ACC112 (cell line): ENCODE results near the gene CSTA.

Experiments used
- H2AFZ ChIP-seq: fragments of 200-600 bp; sonication (generic); one replicate; pipeline ENCODE4 v1.6.0; 2017; ENCODE audit warnings: antibody characterized with exemption, low read length; ENCODE audit not compliant: unreplicated experiment
- H3K27ac ChIP-seq: fragments of 200-600 bp; sonication (generic); 2 replicates; pipeline ENCODE4 v1.5.1; 2014; ENCODE audit warnings: low read depth, mild to moderate bottlenecking, antibody characterized with exemption, low read length, moderate library complexity
- H3K27me3 ChIP-seq: fragments of 200-600 bp; sonication (generic); 2 replicates; pipeline ENCODE4 v1.6.1; 2014; ENCODE audit warnings: mild to moderate bottlenecking, antibody characterized with exemption, low read length, moderate library complexity, mixed read lengths; ENCODE audit not compliant: insufficient read depth
- H3K36me3 ChIP-seq: fragments of 200-600 bp; sonication (generic); 2 replicates; pipeline ENCODE4 v1.6.1; 2016; ENCODE audit warnings: mild to moderate bottlenecking, antibody characterized with exemption, low read length, moderate library complexity, mixed read lengths; ENCODE audit not compliant: insufficient read depth
- H3K4me1 ChIP-seq: fragments of 200-600 bp; sonication (generic); one replicate; pipeline ENCODE4 v1.6.1; 2016; ENCODE audit warnings: low read length, mixed read lengths; ENCODE audit not compliant: insufficient read depth, unreplicated experiment, control insufficient read depth
- H3K4me3 ChIP-seq: fragments of 200-600 bp; sonication (generic); 2 replicates; pipeline ENCODE4 v1.5.1; 2014; ENCODE audit warnings: mild to moderate bottlenecking, low read depth, low read length
- H3K79me2 ChIP-seq: fragments of 200-600 bp; sonication (generic); one replicate; pipeline ENCODE4 v1.6.0; 2016; ENCODE audit warnings: low read length; ENCODE audit not compliant: control insufficient read depth, unreplicated experiment, insufficient read depth

The CSTA gene

GRCh38 chr3:122324871-122325323 is at the start of gene CSTA:
Gene CSTA, plus strand, starts transcription at chr3:122325248. Its CDS starts 45 bp downstream, at chr3:122325293.
- H3K4me3 ChIP-seq: peak within 1 kb of the TSS; percentile 76
- no peaks in the 10 kb centered on the region for H3K27me3 ChIP-seq
- peak within 1 kb of the TSS; percentile 94 for H2AFZ ChIP-seq
- H3K79me2 ChIP-seq: no peaks in the 10 kb centered on the region
- H3K4me1 ChIP-seq: no peaks in the 10 kb centered on the region
- no peaks in the 10 kb centered on the region for H3K36me3 ChIP-seq
- no peak within 1 kb of the TSS; the same call in 1 of the 2 replicates for H3K27ac ChIP-seq

- Histone ChIP-seq H3K4me3 (no peak overlapping the region), H2AFZ (no peak overlapping the region), H3K36me3 (no peaks in the 10 kb centered on the region), H3K4me1 (no peaks in the 10 kb centered on the region), H3K79me2 (no peaks in the 10 kb centered on the region), H3K27ac (no peak overlapping the region), H3K27me3 (peaks cover 64% of the 10 kb centered on the region)
Observed at GRCh38 chr3:122281891-122282290, 43.2 kb upstream of the CSTA start.

- Histone ChIP-seq H3K36me3 (no peaks in the 10 kb centered on the region), H3K27me3 (peaks cover 74% of the 10 kb centered on the region), H3K4me3 (no peak overlapping the region), H3K4me1 (no peaks in the 10 kb centered on the region), H2AFZ (no peak overlapping the region), H3K79me2 (no peaks in the 10 kb centered on the region), H3K27ac (no peak overlapping the region)
Observed at GRCh38 chr3:122283796-122284445, 41.1 kb upstream of the CSTA start.

- Histone ChIP-seq H3K79me2 (no peaks in the 10 kb centered on the region), H3K4me3 (no peak overlapping the region), H3K36me3 (no peaks in the 10 kb centered on the region), H3K27ac (no peak overlapping the region), H3K4me1 (no peaks in the 10 kb centered on the region), H2AFZ (no peak overlapping the region), H3K27me3 (peaks cover 74% of the 10 kb centered on the region)
Observed at GRCh38 chr3:122284486-122284885, 40.6 kb upstream of the CSTA start.

- Histone ChIP-seq H3K36me3 (no peaks in the 10 kb centered on the region), H3K4me3 (no peak overlapping the region), H3K4me1 (no peaks in the 10 kb centered on the region), H3K79me2 (no peaks in the 10 kb centered on the region), H3K27me3 (peaks cover 9% of the 10 kb centered on the region; the same call in 1 of the 2 replicates), H3K27ac (no peak overlapping the region), H2AFZ (no peak overlapping the region)
Observed at GRCh38 chr3:122294359-122294758, 30.7 kb upstream of the CSTA start.

GRCh38 chr3:122295266-122296062 is 29.6 kb upstream of the CSTA start:
- H3K36me3 ChIP-seq: no peaks in the 10 kb centered on the region
- H3K79me2 ChIP-seq: no peaks in the 10 kb centered on the region
- no peak overlapping the region for H2AFZ ChIP-seq
- H3K4me1 ChIP-seq: no peaks in the 10 kb centered on the region
- H3K27me3 ChIP-seq: peaks cover 7% of the 10 kb centered on the region; the same call in 1 of the 2 replicates
- no peak overlapping the region for H3K27ac ChIP-seq
- H3K4me3 ChIP-seq: no peak overlapping the region

- H3K36me3 ChIP-seq: no peaks in the 10 kb centered on the region
- H3K27me3 ChIP-seq: 0 out of 2 replicates have a peak, but pooled peaks cover 2% of the 10 kb centered on the region
- H3K27ac ChIP-seq: no peak overlapping the region
- no peak overlapping the region for H3K4me3 ChIP-seq
- H2AFZ ChIP-seq: no peak overlapping the region
- no peaks in the 10 kb centered on the region for H3K79me2 ChIP-seq
- H3K4me1 ChIP-seq: no peaks in the 10 kb centered on the region
Observed at GRCh38 chr3:122298239-122298638, 26.8 kb upstream of the CSTA start.

- Histone ChIP-seq H3K4me3 (no peak overlapping the region), H3K27me3 (no peaks in the 10 kb centered on the region), H2AFZ (no peak overlapping the region), H3K79me2 (no peaks in the 10 kb centered on the region), H3K4me1 (no peaks in the 10 kb centered on the region), H3K36me3 (no peaks in the 10 kb centered on the region), H3K27ac (no peak overlapping the region)
Observed at GRCh38 chr3:122299215-122299614, 25.8 kb upstream of the CSTA start.

- H2AFZ ChIP-seq: no peak overlapping the region
- H3K36me3 ChIP-seq: no peaks in the 10 kb centered on the region
- H3K79me2 ChIP-seq: no peaks in the 10 kb centered on the region
- H3K27me3 ChIP-seq: no peaks in the 10 kb centered on the region
- H3K27ac ChIP-seq: no peak overlapping the region
- no peak overlapping the region for H3K4me3 ChIP-seq
- no peaks in the 10 kb centered on the region for H3K4me1 ChIP-seq
Observed at GRCh38 chr3:122299872-122300460, 25.1 kb upstream of the CSTA start.

- Histone ChIP-seq H3K4me3 (no peak overlapping the region), H3K79me2 (no peaks in the 10 kb centered on the region), H2AFZ (no peak overlapping the region), H3K36me3 (no peaks in the 10 kb centered on the region), H3K4me1 (no peaks in the 10 kb centered on the region), H3K27me3 (no peaks in the 10 kb centered on the region), H3K27ac (no peak overlapping the region)
Observed at GRCh38 chr3:122301063-122301462, 24.0 kb upstream of the CSTA start.
